ENCODE results near the gene FBXL16.

GRCh38 chr16:726188-726437 lies 20.5 kb upstream of the FBXL16 start:
- no peak for TF ChIP-seq ZNF556 (CRISPR knock-in tag; IDR thresholded peaks at IDR 0.05; ENCODE audit: borderline replicate concordance)
- no peak for TF ChIP-seq SYNCRIP (IDR thresholded peaks at IDR 0.05; ENCODE audit: insufficient read depth, low read depth, low read length)
- TF ChIP-seq USF2 (IDR thresholded peaks at IDR 0.05; ENCODE audit: low read depth, low read length), result no peak
- TF ChIP-seq USF2 (CRISPR knock-in tag; IDR thresholded peaks at IDR 0.05; ENCODE audit: borderline replicate concordance), result no peak
- TF ChIP-seq CTCF (CRISPR knock-in tag; IDR thresholded peaks at IDR 0.05), result no peak
- no peak for TF ChIP-seq MXI1 (IDR thresholded peaks at IDR 0.05; ENCODE audit: borderline replicate concordance, low read depth, low read length)
